H9 (cell line): ENCODE results near the gene GADD45GIP1. TPM values are rescaled to one million over a fixed set of nuclear protein-coding genes. Genes with fewer than 3 reads are reported as not detected.

Experiments
- DNase-seq: peaks from one replicate; pipeline ENCODE4 v3.0.0-alpha.2; 2017
- H2AFZ ChIP-seq: one replicate; pipeline ENCODE4 v1.6.1; 2013; ENCODE audit warnings: mild to moderate bottlenecking, low read length, control low read depth, moderate library complexity
- H2AK5ac ChIP-seq: 2 replicates; pipeline ENCODE4 v1.6.1; 2013; ENCODE audit warnings: low read length, control low read depth, mixed read lengths; ENCODE audit not compliant: insufficient read length
- H2BK120ac ChIP-seq: one replicate; pipeline ENCODE4 v1.6.1; 2013; ENCODE audit warnings: low read depth, mild to moderate bottlenecking, low read length, control low read depth, inconsistent platforms; ENCODE audit not compliant: poor library complexity, severe bottlenecking
- H2BK12ac ChIP-seq: 2 replicates; pipeline ENCODE4 v1.6.1; 2013; ENCODE audit warnings: low read length, control low read depth, mixed read lengths, low read depth; ENCODE audit not compliant: insufficient read length
- H2BK15ac ChIP-seq: 2 replicates; pipeline ENCODE4 v1.6.1; 2013; ENCODE audit warnings: low read depth, low read length, control low read depth
- H2BK20ac ChIP-seq: one replicate; pipeline ENCODE4 v1.6.1; 2013; ENCODE audit warnings: low read depth, mild to moderate bottlenecking, low read length, control low read depth, inconsistent platforms; ENCODE audit not compliant: poor library complexity, severe bottlenecking
- H2BK5ac ChIP-seq: 2 replicates; pipeline ENCODE4 v1.6.1; 2013; ENCODE audit warnings: low read length, control low read depth, mixed read lengths; ENCODE audit not compliant: insufficient read length
- H3K14ac ChIP-seq: 2 replicates; pipeline ENCODE4 v1.6.1; 2013; ENCODE audit warnings: low read length, control low read depth; ENCODE audit not compliant: insufficient read depth
- H3K18ac ChIP-seq: 2 replicates; pipeline ENCODE4 v1.6.1; 2013; ENCODE audit warnings: low read depth, mild to moderate bottlenecking, mixed read lengths, low read length, control low read depth; ENCODE audit not compliant: insufficient read length
- H3K23ac ChIP-seq: 2 replicates; pipeline ENCODE4 v1.6.1; 2013; ENCODE audit warnings: low read length, control low read depth, mixed read lengths, low read depth; ENCODE audit not compliant: insufficient read length
- H3K23me2 ChIP-seq: 2 replicates; pipeline ENCODE4 v1.6.1; 2013; ENCODE audit warnings: low read depth, mild to moderate bottlenecking, mixed read lengths, low read length, control low read depth; ENCODE audit not compliant: insufficient read length, poor library complexity, severe bottlenecking
- H3K27ac ChIP-seq: 2 replicates; pipeline ENCODE4 v1.5.1; 2013; ENCODE audit warnings: low read length, control low read depth, mixed read lengths, low read depth; ENCODE audit not compliant: insufficient read length
- H3K27me3 ChIP-seq: 2 replicates; pipeline ENCODE4 v1.6.1; 2013; ENCODE audit warnings: low read length, control low read depth, inconsistent platforms; ENCODE audit not compliant: insufficient read depth
- H3K4ac ChIP-seq: 2 replicates; pipeline ENCODE4 v1.6.1; 2013; ENCODE audit warnings: low read depth, mild to moderate bottlenecking, control low read depth, inconsistent platforms, low read length, moderate library complexity
- H3K4me1 ChIP-seq: 2 replicates; pipeline ENCODE4 v1.6.1; 2013; ENCODE audit warnings: low read length, control low read depth, inconsistent platforms; ENCODE audit not compliant: insufficient read depth
- H3K4me2 ChIP-seq: 2 replicates; pipeline ENCODE4 v1.6.1; 2013; ENCODE audit warnings: low read length, control low read depth, mixed read lengths; ENCODE audit not compliant: insufficient read length, insufficient read depth
- H3K56ac ChIP-seq: 2 replicates; pipeline ENCODE4 v1.6.1; 2013; ENCODE audit warnings: low read depth, mild to moderate bottlenecking, mixed read lengths, low read length, control low read depth; ENCODE audit not compliant: insufficient read length
- H3K79me1 ChIP-seq: 2 replicates; pipeline ENCODE4 v1.6.1; 2013; ENCODE audit warnings: low read depth, mild to moderate bottlenecking, moderate library complexity, low read length, control low read depth, inconsistent platforms; ENCODE audit not compliant: insufficient read depth, poor library complexity, severe bottlenecking
- H3K79me2 ChIP-seq: 2 replicates; pipeline ENCODE4 v1.6.1; 2013; ENCODE audit warnings: low read length, control low read depth, inconsistent platforms; ENCODE audit not compliant: insufficient read depth
- H3K9ac ChIP-seq: 2 replicates; pipeline ENCODE4 v1.6.1; 2013; ENCODE audit warnings: low read length, control low read depth, mixed read lengths; ENCODE audit not compliant: insufficient read length; ENCODE audit errors: extremely low read depth
- H3K9me3 ChIP-seq: one replicate; pipeline ENCODE4 v1.6.1; 2013; ENCODE audit warnings: low read depth, low read length, inconsistent platforms; ENCODE audit not compliant: control insufficient read depth
- H3T11ph ChIP-seq: one replicate; pipeline ENCODE4 v1.6.1; 2013; ENCODE audit warnings: mild to moderate bottlenecking, low read length, control low read depth, inconsistent platforms
- H4K20me1 ChIP-seq: one replicate; pipeline ENCODE4 v1.6.1; 2013; ENCODE audit not compliant: control insufficient read depth, insufficient read length, insufficient read depth
- H4K5ac ChIP-seq: 2 replicates; pipeline ENCODE4 v1.6.1; 2013; ENCODE audit warnings: low read depth, mild to moderate bottlenecking, mixed read lengths, low read length, control low read depth; ENCODE audit not compliant: insufficient read length
- H4K8ac ChIP-seq: replicated peaks from 2 replicates; pipeline ENCODE4 v1.6.1; 2013; ENCODE audit warnings: low read length, control low read depth, mixed read lengths, low read depth; ENCODE audit not compliant: insufficient read length
- H4K91ac ChIP-seq: 2 replicates; pipeline ENCODE4 v1.6.1; 2013; ENCODE audit warnings: low read depth, mild to moderate bottlenecking, moderate library complexity, mixed read lengths, low read length, control low read depth; ENCODE audit not compliant: insufficient read length
- H3K27ac Mint-ChIP-seq, 3 experiments: 2 replicates in 2 of 3; 3 replicates in 1 of 3; pipeline ENCODE4 v1.8.0; 2020 to 2021; ENCODE audit warnings: mixed read lengths in 3 of 3, mild to moderate bottlenecking in 1 of 3, moderate library complexity in 1 of 3
- H3K27me3 Mint-ChIP-seq: 2 replicates; pipeline ENCODE4 v1.8.0; 2021; ENCODE audit warnings: low read depth, mild to moderate bottlenecking, moderate library complexity, mixed read lengths
- H3K36me3 Mint-ChIP-seq, 3 experiments: 2 replicates in 2 of 3; 3 replicates in 1 of 3; pipeline ENCODE4 v1.8.0; 2020 to 2021; ENCODE audit warnings: low read depth in 3 of 3, mixed read lengths in 3 of 3; ENCODE audit not compliant: insufficient read depth in 1 of 3
- H3K4me1 Mint-ChIP-seq, 2 experiments: 2 replicates each; pipeline ENCODE4 v1.8.0; 2020; ENCODE audit warnings: mixed read lengths in 2 of 2
- H3K4me3 Mint-ChIP-seq, 2 experiments: 2 replicates in 1 of 2; 3 replicates in 1 of 2; pipeline ENCODE4 v1.8.0; 2020 to 2021; ENCODE audit warnings: mild to moderate bottlenecking in 2 of 2, mixed read lengths in 2 of 2, moderate library complexity in 1 of 2
- H3K9me3 Mint-ChIP-seq, 2 experiments: 2 replicates in 1 of 2; 3 replicates in 1 of 2; pipeline ENCODE4 v1.8.0; 2020; ENCODE audit warnings: mild to moderate bottlenecking in 2 of 2, mixed read lengths in 2 of 2, moderate library complexity in 1 of 2
- WGBS: extraction: QIAGEN DNeasy Blood & Tissue Kit; methylation state at CpG from one replicate; pipeline ENCODE4 v1.1.7; 2013; ENCODE audit warnings: missing lambda C conversion rate, low lambda C conversion rate, mixed read lengths; ENCODE audit not compliant: insufficient read length; ENCODE audit errors: extremely low coverage; 5-methylcytosine and 5-hydroxymethylcytosine counted together
- total RNA-seq: library from RNA; stranded (reverse); gene quantifications from 2 replicates; pipeline ENCODE4 v1.2.1, GENCODE V29; 2021
- TF ChIP-seq, protein P1 (sequence below): fragments of 200-600 bp; sonication (generic); conservative IDR thresholded peaks from 3 replicates; pipeline ENCODE4 v1.8.0; 2021; ENCODE audit warnings: antibody characterized with exemption, mild to moderate bottlenecking

Gene GADD45GIP1
- total RNA-seq, 1 experiment from 2014 or later = 44.5 TPM

DNA sequence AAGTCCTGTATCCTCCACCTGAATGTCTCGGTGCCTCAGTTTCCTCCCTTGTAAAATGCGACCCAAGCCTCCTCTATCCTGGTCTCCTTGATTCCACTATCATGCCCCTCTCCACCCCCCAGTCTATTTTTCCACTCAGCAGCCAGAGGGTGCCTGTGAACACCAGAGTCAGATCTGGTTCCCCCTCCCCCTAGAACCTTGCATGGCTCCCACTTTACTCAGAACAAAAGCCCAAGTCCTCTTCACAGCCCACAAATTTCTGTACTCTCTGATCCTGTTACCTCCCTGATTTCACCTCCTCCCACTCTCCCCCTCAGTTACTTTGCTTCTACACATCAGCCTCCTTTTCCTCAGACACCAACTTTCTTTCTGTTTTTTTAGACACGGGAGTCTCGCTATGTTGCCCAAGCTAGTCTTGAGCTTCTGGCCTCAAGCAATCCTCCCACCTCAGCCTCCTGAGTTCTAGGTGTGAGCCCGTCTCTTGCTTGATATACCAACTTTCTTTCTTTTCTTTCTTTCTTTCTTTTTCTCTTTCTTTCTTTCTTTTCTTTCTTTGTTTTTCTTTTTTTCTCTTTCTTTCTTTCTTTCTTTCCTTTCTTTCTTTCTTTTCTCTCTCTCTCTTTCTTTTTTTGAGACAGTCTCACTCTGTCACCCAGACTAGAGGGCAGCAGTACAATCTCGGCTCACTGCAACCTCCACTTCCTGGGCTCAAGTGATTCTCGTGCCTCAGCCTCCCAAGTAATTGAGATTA lies 13.2 kb upstream of the GADD45GIP1 start:
- no peaks in the 10 kb centered on the region; a peak in 1 of 5 replicates for H3K9me3 Mint-ChIP-seq
- no peak overlapping the region for H3K14ac ChIP-seq
- H3K4me1 ChIP-seq = no peaks in the 10 kb centered on the region
- no peak overlapping the region for H3K23ac ChIP-seq
- no peak overlapping the region for H2BK20ac ChIP-seq
- no peak overlapping the region for H3K27ac ChIP-seq
- H2BK15ac ChIP-seq = no peak overlapping the region
- no peak overlapping the region for H3K27ac Mint-ChIP-seq
- no peak overlapping the region for H3K56ac ChIP-seq
- no peak overlapping the region for H3K9ac ChIP-seq
- no peaks in the 10 kb centered on the region for H3K27me3 ChIP-seq
- no peak overlapping the region for H4K5ac ChIP-seq
- no peaks in the 10 kb centered on the region for H3K9me3 ChIP-seq
- TF ChIP-seq, protein P1, sequence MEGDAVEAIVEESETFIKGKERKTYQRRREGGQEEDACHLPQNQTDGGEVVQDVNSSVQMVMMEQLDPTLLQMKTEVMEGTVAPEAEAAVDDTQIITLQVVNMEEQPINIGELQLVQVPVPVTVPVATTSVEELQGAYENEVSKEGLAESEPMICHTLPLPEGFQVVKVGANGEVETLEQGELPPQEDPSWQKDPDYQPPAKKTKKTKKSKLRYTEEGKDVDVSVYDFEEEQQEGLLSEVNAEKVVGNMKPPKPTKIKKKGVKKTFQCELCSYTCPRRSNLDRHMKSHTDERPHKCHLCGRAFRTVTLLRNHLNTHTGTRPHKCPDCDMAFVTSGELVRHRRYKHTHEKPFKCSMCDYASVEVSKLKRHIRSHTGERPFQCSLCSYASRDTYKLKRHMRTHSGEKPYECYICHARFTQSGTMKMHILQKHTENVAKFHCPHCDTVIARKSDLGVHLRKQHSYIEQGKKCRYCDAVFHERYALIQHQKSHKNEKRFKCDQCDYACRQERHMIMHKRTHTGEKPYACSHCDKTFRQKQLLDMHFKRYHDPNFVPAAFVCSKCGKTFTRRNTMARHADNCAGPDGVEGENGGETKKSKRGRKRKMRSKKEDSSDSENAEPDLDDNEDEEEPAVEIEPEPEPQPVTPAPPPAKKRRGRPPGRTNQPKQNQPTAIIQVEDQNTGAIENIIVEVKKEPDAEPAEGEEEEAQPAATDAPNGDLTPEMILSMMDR = no peak
- WGBS = no CpG with 5 or more reads among the region's 7 CpGs
- H2BK120ac ChIP-seq = no peak overlapping the region
- H2BK12ac ChIP-seq = no peak overlapping the region
- peaks cover 12% of the 10 kb centered on the region for H3K27me3 Mint-ChIP-seq
- no peak overlapping the region for H3K18ac ChIP-seq
- no peak overlapping the region for H2AFZ ChIP-seq
- no peak for DNase-seq
- H4K20me1 ChIP-seq = no peaks in the 10 kb centered on the region
- no peak overlapping the region for H4K91ac ChIP-seq
- no peak overlapping the region for H3K4ac ChIP-seq
- H3K4me3 Mint-ChIP-seq = no peak overlapping the region; a peak in 1 of 5 replicates
- no peaks in the 10 kb centered on the region; a peak in 1 of 7 replicates for H3K36me3 Mint-ChIP-seq
- no peaks in the 10 kb centered on the region for H3K79me2 ChIP-seq
- H2BK5ac ChIP-seq = no peak overlapping the region
- H2AK5ac ChIP-seq = no peak overlapping the region
- no peaks in the 10 kb centered on the region for H3K23me2 ChIP-seq
- H3K79me1 ChIP-seq = no peaks in the 10 kb centered on the region
- no peak overlapping the region for H3K4me2 ChIP-seq
- H3T11ph ChIP-seq = no peak overlapping the region
- no peak overlapping the region for H4K8ac ChIP-seq
- H3K4me1 Mint-ChIP-seq = peaks cover 0 to 9% of the 10 kb centered on the region in 2 experiments; a peak in 2 of 4 replicates
